NCI-H2081 treated with DMSO at 0.1 percent for 48 hours (cell line): ENCODE results near the gene MBP.
"Not testable (repeated sequence)": the region's sequence is repeated elsewhere in the genome, so short reads cannot be mapped to it uniquely, and the experiment has no call there.

Experiments
- DNase-seq: peaks from one replicate; lab custom pipeline; 2025; lab: John Stamatoyannopoulos, UW

The MBP gene

DNA sequence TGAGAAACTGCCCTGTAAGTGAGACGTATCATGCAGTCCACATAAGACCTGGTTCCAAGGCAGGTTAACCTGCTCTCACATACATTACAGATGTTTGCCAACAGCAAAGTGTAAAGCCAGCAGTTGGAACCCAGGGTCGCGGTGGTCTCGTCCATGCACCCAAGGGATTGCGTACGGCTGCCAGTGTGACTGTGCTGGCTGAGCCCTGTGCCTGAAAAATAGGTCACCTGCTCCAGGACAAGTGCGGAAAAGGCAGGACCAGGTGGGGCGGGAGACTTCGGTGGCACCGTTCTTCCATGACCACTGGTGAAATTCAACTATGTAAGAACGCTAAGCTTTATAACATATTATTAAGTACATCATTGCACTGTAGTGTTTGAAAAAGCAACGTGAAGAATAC lies 110.5 kb downstream of the MBP start:
- no peak for DNase-seq

DNA sequence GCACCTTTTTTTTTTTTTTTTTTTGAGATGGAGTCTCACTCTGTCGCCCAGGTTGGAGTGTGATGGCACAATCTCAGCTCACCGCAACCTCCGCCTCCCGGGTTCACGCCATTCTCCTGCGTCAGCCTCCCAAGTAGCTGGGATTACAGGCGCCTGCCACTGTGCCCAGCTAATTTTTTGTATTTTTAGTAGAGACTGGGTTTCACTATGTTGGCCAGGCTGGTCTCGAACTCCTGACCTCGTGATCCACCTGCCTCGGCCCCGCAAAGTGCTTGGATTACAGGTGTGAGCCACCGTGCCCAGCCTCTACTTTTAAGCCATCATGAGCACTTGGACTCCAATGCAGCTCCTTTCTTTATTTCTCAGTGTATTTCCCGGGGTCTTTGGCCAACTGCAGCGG lies 111.1 kb downstream of the MBP start:
- DNase-seq, result not testable (repeated sequence)

DNA sequence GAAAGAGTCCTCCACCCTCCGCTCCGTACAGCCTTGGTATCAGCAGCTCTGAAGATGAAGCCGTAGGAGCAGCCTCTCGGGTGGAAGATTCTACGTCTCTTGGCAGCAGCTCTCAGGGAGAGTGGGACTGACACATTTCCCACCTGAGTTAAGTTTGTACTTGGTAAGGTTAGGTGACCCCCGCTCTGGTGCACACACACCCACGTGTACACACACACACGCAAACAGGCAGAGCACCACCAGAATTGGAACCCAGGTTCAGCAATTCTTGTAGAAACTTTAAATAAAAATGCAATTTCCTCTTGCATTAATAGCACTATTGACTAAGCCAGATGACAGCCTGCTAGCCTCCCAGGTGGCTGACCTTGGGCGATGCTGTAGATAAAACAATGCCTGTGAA lies 111.5 kb downstream of the MBP start:
- DNase-seq, result no peak

DNA sequence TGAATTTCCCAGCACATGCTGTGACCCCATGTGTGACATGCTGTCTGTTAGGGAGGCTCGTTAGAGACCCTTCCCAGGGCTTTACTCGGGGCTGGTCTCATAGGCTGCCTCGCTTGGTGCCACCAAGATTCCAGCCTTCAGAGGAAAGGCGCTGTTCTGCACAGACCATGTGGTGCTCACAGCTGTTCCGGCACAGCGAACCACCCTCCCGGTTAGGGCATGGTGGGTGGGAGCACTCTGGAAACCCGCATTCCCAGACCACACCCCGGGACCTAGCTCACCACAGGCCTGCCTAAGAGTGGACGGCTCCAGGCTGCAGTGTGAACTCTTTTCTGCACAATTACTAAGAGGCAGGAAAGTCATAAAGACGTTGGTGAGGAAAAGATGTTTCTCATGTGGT lies 112.0 kb downstream of the MBP start:
- no peak for DNase-seq

DNA sequence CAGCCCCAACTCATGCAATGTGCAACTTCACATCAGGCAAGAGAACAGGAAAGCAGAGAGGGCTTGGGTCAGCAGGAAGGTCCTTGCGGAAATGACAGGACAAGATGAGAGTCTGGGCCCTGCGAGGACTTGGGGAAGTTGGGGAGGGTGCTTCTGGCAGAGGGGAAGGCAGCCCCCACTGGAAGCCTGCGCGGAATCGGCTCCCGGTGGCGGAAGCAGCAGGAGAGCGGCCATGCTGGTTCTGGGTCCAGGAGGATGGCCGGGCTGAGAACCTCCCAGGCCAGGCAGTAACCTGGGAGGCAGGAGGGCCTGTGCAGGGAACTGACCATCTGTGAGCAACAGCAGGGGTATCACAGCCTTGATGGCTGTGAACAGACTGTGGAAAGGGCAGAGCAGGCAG lies 112.9 kb downstream of the MBP start:
- DNase-seq, result no peak

DNA sequence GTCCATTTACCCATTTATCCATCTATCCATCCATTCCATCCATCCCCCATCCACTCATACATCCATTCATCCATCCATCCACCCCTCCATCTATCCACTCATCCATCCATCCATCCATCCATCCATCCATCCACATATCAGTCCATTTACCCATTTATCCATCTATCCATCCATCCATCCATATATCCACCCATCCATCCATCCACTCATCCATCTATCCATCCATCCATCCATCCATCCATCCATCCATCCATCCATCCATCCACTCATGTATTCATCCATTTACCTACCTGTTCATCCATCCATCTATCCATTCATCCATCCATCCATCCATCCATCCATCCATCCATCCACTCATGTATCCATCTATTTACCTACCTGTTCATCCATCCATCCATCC lies 113.9 kb downstream of the MBP start:
- DNase-seq, result not testable (repeated sequence)

DNA sequence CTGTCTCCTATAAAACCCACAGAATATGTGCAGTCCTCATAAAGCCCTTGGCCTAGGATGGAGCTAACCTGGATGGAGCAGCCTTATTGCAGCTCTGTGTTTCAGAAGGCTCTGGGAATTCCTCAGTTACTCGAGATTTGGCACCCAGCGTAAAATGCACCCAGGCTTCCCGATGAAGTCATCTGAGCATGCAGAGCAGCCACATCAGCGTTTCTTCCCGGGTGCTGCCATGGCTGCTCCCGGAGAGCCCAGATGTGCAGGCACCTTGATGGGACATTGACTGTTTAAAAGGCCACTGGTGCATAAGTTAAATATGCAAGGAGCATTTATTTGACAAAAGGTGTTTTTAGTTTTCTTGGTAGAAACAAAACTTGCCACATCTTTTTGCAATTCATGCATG lies 115.2 kb downstream of the MBP start:
- DNase-seq, result no peak

DNA sequence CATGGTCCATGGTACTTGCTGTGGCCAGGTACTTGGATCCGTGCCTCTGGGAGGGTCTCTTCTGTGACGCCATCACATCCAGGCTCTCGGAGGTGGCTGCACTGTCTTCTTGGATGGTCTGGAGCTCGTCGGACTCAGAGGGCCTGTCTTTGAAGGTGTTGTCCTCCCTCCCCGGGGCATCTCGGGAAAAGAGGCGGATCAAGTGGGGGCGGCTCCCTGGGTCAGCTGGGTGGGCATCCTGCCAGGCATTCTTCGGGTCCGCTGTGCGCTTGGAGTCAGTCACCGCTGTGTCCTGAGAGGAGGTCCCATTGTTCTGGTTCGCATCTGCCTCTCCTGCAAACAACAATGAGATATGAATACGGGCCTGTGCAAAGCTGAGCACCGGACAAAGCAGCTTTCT lies 115.6 kb downstream of the MBP start:
- DNase-seq, result no peak

DNA sequence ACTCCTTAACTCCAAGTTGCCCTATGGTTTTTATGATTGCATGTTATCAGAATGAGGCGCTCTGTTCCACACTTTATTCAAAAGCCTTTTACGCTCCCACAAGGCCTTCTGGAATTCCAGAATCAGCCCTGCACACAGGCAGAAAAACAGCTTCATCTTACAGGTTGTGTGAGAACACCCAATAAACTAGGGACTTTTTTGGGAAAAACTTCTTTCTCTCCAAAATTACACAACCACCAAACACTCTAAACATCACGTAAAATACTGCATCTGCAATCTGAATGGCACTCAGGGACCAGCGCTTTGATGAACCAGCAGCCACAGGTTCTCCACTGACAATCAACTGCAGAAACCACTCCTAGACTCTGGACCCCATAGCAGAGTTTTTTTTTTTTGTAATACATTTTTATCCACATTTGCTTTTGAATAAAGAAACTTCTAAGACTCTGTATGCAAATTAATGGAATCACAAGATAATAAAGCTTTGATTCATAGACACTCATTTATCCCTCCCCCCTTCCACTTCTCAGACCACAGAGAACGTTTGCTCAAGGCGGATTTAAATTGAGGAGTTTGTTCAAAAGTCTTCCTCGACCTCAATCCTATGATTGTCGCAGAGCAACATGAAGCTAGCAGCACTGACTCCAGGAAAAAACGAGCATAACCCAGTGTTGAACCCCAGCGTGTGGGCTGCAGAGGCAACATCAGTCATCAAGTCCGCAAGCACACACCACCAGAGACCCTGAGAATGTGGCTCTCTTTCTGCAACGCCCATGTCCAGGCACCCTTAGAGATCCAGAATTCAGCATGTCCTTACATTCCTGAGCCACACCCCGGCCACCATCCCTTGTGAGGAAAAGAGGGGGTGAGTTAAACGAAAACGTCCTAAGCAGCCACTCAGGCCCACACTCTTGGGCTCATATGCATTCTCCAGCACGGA lies 116.5 kb downstream of the MBP start:
- no peak for DNase-seq

DNA sequence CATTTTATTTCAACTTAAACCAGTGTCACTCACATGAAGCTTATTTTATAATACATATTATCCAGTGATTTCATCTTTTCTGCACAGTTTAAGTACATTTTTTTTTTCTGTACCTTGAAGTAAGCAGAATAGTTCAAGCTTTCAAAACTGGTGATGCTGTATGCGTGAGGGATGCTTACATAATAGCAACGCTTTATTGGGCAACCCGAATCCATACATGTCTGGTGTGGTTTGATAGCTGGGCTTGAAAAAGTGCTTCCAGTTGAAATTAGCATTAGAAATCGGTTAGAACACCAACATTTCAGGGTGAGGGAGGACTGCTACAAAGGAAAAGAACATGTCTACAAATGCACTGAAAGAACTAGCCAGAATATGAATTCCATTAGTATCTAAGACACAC lies 117.4 kb downstream of the MBP start:
- DNase-seq, result no peak

DNA sequence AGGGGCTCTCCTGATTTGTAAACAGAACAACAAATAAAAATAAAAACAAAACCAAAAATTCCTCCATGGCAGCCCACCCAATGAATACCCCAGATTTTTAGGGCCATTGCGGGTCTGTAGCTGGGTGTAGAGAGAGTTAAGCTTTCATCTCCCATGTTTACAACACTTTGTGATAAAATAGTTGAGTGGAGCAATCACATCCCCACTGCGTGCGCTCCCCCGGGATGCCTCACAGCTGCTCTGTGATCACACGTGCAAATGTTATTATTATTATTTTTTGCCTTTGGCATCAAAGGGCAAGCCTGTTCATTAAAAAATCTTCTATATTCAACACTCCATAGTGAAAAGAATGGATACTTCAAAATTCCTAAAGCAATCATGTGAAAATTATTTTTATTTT lies 118.0 kb downstream of the MBP start:
- DNase-seq, result no peak

DNA sequence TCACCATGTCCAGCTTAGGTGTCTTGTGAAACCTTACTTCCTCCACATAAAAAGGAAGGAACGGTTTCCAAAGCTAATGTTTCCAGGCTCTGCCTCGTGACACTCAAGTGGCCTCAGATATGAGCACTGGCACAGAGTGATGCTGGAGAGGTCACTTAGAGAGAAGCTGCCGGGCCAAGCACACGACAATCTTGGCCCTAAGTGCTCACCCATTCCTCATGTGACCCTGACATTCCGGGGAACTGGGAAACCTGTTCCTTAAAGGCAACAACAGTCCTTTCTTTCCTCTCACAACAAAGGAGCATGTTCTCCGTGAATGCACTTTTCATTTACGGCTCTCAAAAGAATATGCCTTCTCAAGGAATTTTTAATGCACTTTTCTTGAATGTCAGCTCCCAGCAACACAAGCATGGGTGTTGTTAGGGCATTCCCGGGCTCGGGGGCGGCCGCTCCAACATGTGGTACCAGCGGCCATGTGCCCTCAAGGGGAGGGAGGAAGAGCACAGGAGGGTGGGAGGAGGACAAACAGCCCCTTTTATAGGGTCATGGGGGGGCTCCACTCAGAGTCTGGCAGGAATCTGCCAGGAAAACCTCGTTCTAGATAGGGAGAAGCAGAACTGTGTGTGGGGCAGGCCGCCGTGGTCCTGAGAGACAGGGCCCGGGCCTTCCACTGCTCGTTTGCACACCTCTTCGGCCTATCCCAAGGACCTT lies 118.6 kb downstream of the MBP start:
- DNase-seq, result no peak

DNA sequence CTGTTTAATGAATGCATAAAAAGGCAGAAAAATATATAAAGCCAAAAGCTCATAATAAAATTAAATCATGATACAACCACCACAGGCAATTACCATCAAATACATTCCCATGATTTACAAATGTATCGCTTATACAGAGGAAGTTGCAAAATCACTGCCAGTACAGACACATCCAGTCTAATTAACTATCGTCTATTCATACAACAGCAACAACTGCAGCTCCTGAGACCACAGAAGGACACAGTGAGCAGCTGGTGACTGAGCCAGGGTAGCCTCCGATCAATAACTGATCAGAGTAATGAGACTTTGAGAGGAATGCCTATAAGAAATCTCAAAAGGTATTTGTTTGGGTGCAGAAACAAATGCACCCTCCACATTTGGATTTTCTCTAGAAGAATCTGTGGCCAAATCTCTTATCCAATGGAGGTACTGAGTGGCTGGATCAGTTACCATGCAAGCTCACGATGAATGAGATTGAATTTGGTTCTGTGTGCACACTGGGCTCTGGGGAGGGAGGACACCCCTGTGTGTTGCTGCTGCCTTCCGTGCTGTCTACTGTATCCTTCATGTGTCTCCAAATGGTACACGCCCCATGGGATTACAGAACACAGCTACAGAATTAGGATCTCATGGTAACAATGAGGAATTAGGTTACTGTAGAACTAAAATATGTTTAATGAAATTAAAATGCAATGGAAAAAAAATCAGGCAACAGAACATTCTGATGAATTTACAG lies 119.6 kb downstream of the MBP start:
- DNase-seq, result no peak

DNA sequence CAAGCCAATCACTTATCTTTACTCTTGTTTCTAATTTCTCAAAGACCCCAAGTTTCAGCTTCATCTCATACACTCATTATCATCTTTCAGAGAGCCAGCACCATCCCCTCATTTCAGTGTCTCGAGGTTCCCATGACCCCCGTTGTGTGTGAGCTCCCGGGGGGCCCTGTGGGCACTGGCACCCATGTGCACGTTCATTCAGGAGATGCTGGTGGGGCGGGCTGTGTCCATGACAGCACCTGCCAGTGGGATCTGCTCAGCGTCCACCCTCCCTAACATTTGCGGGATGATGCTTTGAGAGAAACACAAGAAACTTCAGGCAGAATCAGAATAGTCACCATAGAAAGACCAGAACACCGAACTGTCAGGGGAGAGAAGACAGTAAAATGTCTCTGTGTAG lies 120.5 kb downstream of the MBP start:
- no peak for DNase-seq

DNA sequence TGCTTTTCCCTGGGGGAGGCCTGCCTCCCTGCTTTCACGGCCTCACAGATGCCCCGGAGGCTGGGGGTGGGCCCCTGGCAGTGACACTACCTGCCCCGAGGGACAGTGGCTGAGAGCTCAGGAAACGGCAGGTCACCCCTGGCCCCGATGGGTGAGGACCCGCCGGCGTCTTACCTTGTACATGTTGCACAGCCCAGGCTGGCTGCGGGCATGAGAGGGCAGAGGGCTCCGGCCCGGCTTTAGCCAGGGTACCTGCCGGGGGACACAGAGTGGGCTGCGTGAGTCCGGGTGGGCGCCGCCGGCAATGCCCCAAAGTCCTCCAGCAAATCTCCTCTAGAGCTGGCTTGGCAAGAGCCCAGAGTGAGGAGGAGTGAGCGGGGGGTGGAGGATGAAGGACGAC lies 122.9 kb downstream of the MBP start:
- no peak for DNase-seq

DNA sequence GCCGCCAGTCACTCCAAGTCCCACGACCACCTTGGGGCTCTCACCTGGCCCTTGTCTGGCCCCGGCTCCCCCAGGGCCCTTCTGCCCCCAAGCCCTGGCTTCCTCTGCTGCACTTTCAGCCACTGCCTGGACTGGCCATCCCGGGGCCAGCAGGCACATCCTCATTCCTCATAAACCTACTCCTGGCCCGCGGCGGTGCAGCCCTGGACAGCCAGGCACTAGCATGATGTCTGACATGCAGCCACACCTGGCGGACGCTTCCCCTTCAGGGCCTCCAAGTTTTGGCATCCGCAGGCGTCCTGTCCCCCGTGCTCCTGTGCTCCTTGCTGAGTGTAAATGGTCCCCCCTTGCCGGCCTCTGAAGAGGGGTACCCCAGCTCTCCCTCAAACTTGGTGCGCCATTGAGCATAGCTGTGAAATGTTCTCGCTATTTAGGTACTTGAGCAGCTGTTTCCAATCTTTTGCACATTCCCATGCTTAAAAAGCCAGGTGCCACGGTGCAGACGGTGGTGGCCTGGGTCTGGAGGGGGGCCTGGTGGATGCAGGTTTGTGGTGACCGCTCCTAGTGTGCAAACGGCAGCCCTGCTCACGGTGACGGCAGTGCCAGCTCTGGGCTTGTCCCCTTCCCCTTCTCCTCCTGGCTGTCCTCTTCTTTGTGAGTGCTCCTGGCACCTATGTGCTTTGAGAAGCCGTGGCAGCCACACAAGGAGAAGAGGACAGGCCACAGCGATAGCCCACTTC lies 123.8 kb downstream of the MBP start:
- DNase-seq, result no peak

DNA sequence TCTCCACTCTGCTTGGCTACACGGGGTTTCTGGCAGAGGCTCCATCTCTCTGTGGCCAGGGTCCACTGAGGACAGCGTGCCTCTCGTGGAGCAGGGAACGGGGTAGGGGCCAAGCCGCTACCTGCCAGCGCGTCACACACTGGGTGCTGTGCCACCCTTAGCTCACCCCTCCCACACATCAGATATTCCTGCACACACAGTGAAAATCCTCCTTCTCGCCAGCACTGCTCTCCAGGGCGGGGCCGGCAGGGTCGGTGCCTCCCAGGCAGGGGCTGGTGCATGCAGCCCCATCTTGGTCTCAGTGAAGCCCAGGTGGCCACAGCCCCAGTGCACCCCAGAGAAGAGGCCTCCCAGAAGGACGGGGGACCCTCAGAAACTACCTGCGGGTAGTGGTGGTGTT lies 124.6 kb downstream of the MBP start:
- DNase-seq, result no peak

DNA sequence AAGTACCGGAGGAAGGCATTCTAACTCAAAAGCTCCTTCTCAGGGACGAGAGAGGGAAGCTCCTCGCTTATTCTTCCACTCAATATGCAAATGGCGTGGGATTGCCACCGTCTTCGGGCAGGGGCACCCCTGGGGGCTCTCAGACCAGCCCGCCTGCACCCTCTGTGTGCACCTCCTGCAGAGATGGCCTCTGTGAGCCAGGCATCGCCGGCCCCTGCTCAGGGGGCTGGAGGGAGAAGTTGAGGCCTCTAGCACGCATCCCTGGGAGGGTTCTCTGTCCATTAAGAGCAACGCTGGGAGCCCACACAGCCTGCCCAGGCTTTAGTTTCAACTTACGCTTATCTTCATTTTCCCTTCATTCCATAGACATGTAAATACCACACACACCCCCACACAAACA lies 125.3 kb downstream of the MBP start:
- DNase-seq, result no peak

DNA sequence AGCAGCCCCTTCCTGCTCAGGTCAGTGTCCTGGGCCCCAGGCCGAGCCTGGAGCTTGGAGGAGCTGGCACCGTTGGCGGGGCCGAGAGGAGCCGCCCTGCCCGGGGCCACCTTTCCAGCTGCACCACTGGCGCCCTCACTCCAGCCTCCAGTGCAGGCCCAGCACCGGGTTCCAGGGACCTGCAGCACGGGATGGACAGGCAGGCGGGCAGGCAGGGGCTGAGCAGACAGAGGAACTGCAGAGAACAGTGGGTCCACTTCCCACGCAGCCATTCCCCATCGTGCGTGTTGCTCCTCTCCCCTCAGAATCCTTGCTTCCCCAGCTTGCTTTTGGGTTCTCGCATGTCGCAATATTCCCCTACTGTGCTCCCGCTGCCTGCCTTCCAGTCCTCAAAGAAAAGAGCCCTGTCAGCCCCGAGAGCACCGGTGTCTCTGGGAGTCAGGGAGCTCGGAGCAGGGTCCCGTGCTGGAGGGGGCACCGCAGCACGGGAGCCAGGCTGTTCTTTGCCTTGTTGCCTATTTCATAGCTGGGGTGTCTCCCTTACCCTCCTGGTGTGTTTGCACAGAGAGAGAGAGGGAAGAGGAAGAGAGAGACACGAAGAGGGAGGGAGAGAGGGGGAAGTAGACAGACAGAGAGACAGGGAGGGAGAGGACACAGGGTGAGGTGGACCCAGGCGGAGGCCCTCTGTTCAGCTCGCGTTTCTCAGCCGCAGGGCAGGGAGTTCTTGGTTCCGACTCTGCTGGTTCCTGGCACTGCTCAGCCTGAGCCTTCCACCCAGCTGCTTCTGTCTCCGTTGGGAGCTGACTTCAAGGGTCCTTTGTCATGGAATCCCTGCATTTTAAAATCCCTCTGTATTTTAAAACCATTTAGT lies 126.0 kb downstream of the MBP start:
- no peak for DNase-seq

DNA sequence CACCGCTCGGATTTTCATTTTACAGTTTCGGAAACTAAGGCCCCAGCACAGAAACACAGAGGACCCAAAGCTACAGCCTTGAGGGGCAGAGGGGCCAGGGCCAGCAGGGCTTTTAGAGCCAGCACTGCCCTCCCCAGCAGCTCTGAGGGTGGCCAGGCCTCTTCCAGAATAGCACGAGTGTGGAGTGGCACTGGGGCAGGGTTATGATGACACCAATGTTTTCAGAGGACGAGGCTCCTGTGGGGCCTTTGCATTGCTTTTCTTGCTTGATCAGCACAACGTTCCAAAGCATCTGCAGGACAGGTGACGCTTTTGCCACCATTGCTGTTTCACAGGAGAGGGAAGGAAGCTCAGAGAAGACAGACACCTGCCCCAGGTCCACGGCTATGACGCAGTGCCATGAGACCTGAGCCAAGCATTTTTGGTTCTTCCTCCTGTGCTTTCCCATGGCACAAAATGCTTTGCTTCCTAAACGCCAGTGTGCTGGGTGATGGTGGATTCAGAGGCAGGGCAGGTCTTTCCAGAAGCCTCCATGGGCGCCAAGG lies 126.9 kb downstream of the MBP start:
- no peak for DNase-seq
